Islet of Langerhans (tissue), 1 donor: Measurements from ENCODE around the gene GABBR2.

Experiments
- FAIRE-seq: peaks from one replicate; lab custom pipeline; 2011; peaks lifted over from hg19 to GRCh38; lab: Jason Lieb, UNC

The GABBR2 gene

DNA sequence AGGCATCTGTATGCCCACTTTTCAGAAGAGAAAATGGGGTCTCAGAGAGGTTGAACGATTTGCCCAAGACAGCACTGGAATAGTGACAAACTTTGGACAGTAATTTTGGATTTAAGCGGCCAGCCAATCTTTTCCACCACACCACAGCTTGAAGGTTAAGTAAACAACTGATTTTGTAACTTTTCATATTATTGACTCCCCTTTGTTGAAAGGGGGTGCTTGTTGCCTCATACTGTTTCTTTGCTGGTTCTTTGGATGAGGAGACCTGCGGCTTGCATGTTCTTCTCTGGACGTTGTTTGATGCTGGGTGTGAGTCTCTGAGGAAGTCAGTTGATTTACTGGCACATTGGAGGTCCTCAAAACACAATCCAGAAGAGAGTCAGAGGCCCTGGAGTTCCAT, 11.7 kb upstream of the GABBR2 start:
- FAIRE-seq, result no peak

DNA sequence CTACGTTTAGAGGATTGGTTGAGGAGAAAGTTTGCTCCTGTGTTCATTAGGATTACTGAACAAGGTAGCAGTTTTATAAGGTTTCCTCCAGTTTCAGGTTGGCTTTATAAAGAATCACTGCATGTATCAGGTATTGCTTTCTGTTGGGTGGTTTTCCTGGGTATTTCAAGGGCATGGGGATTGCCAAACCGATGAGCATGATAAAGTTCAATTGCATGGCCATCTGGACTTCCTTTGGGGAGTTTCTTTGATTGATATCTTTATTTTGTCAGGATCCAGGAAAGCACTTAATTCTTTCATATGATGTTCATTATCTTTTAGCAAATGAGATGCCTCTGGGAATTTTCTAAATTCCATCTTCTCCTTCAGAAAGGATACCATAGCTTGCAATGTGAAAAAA, 10.3 kb upstream of the GABBR2 start:
- no peak for FAIRE-seq

DNA sequence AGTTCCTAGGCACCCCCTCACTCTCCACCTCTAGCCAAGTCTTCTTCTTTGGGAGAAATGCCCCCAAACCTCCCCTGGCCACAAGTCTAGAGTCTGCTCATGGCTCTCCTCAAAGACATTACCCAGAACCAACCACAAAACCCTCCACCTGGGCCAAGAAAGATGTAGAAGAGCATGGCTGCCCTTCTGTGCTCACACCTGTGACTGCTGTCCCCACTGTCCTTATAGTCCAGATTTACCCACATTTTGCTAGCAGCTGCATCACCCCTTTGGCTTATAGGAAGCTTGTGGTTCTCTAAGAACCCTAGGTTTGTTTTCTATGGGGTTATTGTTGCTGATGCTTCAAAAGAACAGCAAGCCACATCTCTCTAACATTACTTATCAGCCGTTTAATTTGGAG, 6.1 kb upstream of the GABBR2 start:
- FAIRE-seq, result no peak

GRCh38 chr9:98712987-98713386, 4.3 kb upstream of the GABBR2 start:
- no peak for FAIRE-seq

DNA sequence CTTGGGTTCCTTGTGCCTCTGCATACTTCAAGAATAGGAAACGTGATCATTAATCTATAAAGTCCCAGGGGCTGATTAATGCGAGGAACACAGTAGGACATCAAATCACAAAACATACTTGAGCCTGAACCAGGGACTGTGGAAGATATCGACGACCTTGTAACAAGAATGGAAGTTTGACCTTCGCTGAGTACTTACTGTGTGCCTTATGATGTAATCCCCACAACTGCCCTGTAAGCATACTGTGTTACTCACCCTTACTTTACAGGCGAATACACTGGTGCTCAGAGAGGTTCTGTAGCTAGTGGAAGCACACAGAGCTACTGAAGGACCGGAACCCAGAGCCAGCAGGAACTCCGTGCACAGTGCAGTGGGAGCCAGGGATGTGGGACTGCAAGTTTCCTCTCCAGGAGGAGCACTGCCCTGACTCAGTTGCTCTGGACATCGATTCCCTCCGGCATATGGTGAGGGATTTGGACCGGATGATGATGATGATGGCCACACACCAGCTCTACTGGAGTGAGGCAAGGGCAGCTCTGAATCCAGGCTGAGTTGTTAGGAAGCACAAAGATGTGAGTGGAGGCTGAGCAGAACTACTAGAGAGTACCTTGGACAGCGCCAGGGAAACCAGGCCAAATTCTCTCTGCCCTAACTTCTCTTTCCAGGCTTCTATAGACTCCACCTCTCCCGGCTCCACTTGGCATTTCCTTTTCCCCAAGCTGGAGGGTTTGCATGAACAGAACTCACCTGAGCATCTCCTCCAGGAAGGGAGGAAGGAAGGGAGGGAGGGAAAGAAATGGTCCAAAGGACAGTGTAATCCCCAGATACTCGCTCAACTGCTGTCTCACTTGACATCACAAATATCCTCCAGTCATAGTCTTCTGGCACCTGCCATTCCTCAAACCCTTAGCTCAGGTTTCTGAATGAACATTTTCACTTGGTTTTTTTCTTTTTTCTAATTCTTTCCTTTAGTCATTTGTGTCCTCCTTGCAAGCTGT, 1.5 kb upstream of the GABBR2 start:
- FAIRE-seq, result no peak

GRCh38 chr9:98708103-98708932, 417 bp downstream of the GABBR2 start:
- no peak for FAIRE-seq

DNA sequence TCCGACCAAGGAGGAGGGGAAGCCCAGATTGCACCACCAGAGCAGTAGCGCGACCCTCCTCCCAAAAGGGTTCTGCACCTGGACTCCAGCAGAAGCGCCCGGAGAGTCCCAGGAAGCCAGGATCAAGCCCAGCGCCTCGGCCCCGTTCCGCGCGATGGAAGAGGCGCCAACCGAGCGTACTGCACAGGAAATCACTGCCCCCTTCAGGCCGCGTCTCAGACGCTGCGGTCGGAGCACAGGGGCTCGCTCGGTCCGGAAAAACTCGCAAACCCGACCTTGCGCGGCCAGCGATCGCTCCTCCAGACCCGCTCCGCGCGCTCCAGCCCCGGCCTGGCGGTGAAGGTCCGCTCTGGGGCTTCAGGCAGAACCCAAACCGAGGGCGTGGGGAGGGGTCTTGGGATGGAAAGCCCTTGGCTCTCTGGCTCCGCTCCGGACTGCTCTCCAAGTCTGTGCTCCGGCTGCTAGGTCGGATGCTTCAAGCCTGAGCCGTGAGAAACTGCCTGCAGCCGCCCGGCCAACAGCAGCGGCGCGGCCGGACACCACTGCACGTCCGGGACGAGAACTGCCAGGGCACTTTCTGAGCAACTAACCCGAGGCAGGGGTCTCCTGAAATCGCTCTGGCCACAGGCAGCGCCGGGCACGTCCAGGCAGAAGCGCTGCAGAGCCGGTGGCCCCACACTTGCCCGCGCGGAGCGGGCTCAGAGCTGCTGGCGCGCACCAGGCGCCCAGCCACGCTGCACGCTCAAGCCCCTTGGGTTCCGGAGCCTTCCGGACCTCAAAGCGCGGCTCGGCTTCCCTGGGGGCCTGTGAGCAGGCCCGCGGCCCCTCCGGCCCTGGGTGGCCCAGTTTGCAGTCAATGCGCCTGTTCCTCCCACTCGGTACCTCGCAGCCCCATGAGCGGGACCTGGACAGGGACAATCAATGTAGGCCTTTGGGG, 1.3 kb downstream of the GABBR2 start:
- FAIRE-seq, result no peak

DNA sequence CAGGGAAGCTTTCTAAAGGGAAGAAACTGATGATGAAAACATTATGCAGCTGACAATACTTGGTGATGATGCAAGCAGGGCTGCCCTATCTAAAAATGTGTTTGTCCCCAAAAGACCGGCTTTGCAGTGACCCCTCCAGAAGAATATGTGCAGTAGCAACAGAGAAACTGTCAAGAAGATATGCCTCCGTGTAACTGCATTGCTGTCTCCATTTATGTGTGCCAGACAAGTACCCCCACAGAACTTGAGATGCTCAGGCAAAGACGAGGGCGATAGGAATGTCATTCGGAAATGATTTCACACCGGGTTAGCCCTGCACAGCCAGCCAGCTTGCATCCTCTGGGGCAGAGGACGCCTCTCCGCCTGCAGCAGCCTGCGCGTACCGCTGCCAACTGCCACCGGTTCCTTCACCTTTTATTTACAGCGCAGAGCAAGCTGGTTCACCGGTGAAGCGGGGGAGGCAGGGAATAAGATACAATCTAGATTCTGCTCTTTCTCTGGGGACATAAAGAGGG, 2.0 kb downstream of the GABBR2 start:
- no peak for FAIRE-seq

GRCh38 chr9:98702835-98703380, 5.8 kb downstream of the GABBR2 start:
- no peak for FAIRE-seq

GRCh38 chr9:98702340-98702739, 6.4 kb downstream of the GABBR2 start:
- no peak for FAIRE-seq

DNA sequence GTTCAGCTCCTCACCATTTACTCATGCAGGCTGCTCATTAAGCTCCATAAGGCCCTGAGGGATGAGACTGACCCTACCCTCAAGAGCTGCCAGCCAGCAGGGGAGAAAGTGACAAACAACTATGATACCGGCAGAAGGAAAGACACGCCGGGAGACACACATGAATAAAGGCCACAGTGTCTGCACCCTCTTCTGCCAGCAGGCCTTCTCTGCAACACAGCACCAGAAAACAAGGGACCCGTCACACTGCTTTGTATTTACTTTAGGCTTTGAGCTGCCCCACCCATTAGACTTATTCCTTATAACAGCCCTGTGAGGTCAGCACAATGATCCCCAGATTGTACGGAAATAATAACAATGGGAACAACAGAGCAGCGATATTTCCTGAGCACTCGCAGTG, 7.2 kb downstream of the GABBR2 start:
- FAIRE-seq, result no peak

GRCh38 chr9:98700801-98701200, 7.9 kb downstream of the GABBR2 start:
- no peak for FAIRE-seq

DNA sequence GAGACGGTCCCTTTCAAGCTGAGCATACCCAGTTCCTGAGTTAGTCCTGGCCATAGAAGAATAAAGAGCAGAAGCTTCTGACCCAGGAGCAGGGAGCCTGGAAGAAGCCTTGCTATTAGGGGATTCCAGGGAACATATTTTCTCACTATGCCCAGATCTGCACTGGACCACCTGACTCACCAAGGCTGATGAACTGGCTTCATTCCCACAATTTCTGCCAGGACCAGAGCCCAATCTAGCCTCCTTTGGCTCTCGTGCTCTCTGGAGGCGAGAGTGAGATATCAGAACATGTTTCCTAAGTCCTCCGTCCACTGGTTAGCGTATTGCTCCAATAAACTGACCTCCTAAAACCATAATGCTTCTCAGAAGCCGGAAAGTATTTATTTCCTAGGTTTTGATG, 9.9 kb downstream of the GABBR2 start:
- no peak for FAIRE-seq

GRCh38 chr9:98694943-98695342, 13.8 kb downstream of the GABBR2 start:
- FAIRE-seq, result no peak

GRCh38 chr9:98692392-98692791, 16.3 kb downstream of the GABBR2 start:
- no peak for FAIRE-seq

DNA sequence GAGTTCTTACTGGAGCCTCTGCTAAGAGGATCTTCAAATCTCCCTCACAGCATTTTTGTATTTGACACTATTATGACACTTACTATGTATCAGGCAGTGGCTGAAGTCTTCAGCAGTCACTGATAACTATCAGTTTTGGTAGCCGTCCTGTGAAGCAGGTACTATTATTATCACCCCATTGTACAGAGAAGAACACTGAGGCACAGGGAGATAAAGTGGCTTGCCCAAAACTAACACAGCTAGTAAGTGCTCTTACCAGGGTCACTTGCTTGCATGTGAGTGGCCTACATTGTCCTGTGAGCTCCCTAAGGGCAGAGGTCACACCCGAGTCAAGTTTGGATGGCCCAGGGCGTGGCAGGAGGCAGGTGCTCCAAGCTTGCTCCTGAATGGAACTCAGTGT, 16.8 kb downstream of the GABBR2 start:
- no peak for FAIRE-seq

GRCh38 chr9:98690686-98691085, 18.0 kb downstream of the GABBR2 start:
- no peak for FAIRE-seq

- FAIRE-seq, result no peak
These were observed 19.8 kb downstream of the GABBR2 start for GRCh38 chr9:98688710-98689495.

DNA sequence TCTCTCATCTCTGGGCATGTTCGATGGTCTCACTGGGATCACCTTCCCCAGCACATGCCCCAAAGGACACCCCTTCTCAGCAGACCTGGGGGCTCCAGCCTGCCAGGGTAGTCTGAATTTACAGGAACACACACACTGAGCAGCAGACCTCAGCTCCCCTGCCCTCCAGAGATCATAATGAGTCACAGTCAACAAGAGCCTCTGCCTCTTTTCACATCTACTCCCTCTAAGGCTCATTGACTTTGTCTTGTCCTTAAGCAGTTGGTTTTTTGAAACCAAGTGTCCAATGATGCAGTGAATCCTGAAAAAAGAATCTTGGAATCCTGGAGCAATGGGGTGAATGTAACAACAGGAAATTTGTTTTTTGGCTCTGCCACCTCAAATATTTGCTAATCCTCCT, 20.8 kb downstream of the GABBR2 start:
- no peak for FAIRE-seq

- no peak for FAIRE-seq
These were observed 21.5 kb downstream of the GABBR2 start for GRCh38 chr9:98686961-98687855.
